ENCODE data around the gene CCPG1.

- no peak for TF ChIP-seq CTCF (IDR thresholded peaks at IDR 0.05)
- no peak for TF ChIP-seq PREB (CRISPR knock-in tag; IDR thresholded peaks at IDR 0.05; ENCODE audit: borderline replicate concordance)
- no peak for TF ChIP-seq ZNF138 (CRISPR knock-in tag; conservative IDR thresholded peaks at IDR 0.05)
- no peak for TF ChIP-seq USF1 (CRISPR knock-in tag; IDR thresholded peaks at IDR 0.05)
- TF ChIP-seq MXD4 (CRISPR knock-in tag; IDR thresholded peaks at IDR 0.05; ENCODE audit: borderline replicate concordance): no peak
- TF ChIP-seq ZBTB21 (CRISPR knock-in tag; IDR thresholded peaks at IDR 0.05; ENCODE audit: borderline replicate concordance): no peak
- no peak for TF ChIP-seq TCF7 (CRISPR knock-in tag; IDR thresholded peaks at IDR 0.05; ENCODE audit: low read depth)
- no peak for TF ChIP-seq JUN (CRISPR knock-in tag; IDR thresholded peaks at IDR 0.05)
- TF ChIP-seq SP1 (CRISPR knock-in tag; conservative IDR thresholded peaks at IDR 0.05): no peak
- no peak for TF ChIP-seq USF2 (CRISPR knock-in tag; IDR thresholded peaks at IDR 0.05)
- no peak for TF ChIP-seq TEAD4 (CRISPR knock-in tag; IDR thresholded peaks at IDR 0.05)
- TF ChIP-seq NR3C1 (CRISPR knock-in tag; conservative IDR thresholded peaks at IDR 0.05; ENCODE audit: low read depth): no peak
These were observed 88.5 kb downstream of the CCPG1 start for GRCh38 chr15:55319537-55320237.
